GM12892 (cell line): ENCODE data around the gene CYLC2. TPM values are rescaled to one million over a fixed set of nuclear protein-coding genes. Genes with fewer than 3 reads are reported as not detected.

Experiments used
- DNase-seq: peaks from one replicate; pipeline ENCODE4 v3.0.0; 2011; ENCODE audit not compliant: insufficient read length
- FAIRE-seq: peaks from 2 replicates; lab custom pipeline; 2011; peaks lifted over from hg19 to GRCh38; lab: Jason Lieb, UNC
- POLR2A ChIP-seq: IDR thresholded peaks from 2 replicates; pipeline ENCODE4 v1.6.1; 2011; ENCODE audit warnings: low read depth, low read length, control low read depth
- POLR2AphosphoS5 ChIP-seq: IDR thresholded peaks from 2 replicates; pipeline ENCODE4 v1.6.1; 2011; ENCODE audit warnings: low read depth, low read length, control low read depth
- TAF1 ChIP-seq: IDR thresholded peaks from 2 replicates; pipeline ENCODE4 v1.6.1; 2011; ENCODE audit warnings: low read depth, mild to moderate bottlenecking, control low read depth, low read length, borderline replicate concordance
- polyA plus RNA-seq: library from polyadenylated mRNA; unstranded; fragments of >200 nt; gene quantifications from one replicate; pipeline ENCODE4 v1.2.1, GENCODE V29; 2012; ENCODE audit warnings: missing spikeins, inconsistent platforms; ENCODE audit not compliant: missing spikeins

The CYLC2 gene
- not detected for polyA plus RNA-seq

GRCh38 chr9:102995033-102995432 is at the start of gene CYLC2:
Gene CYLC2 (plus strand): TSS chr9:102995333. CDS start chr9:102995381, 48 bp downstream.
- DNase-seq (no peak), FAIRE-seq (no peak)
- TF ChIP-seq POLR2AphosphoS5 (no peak), POLR2A (no peak), TAF1 (no peak)

GRCh38 chr9:102950346-102950745 is 44.8 kb upstream of the CYLC2 start:
- DNase-seq (no peak), FAIRE-seq (no peak)
- TF ChIP-seq POLR2A (no peak), POLR2AphosphoS5 (no peak), TAF1 (no peak)

GRCh38 chr9:102966999-102967398 is 28.1 kb upstream of the CYLC2 start:
- TF ChIP-seq TAF1 (no peak), POLR2A (no peak), POLR2AphosphoS5 (no peak)
- DNase-seq, result no peak
- FAIRE-seq, result no peak

GRCh38 chr9:102967979-102968378 is 27.2 kb upstream of the CYLC2 start:
- no peak for TF ChIP-seq POLR2AphosphoS5
- TF ChIP-seq POLR2A, result no peak
- no peak for TF ChIP-seq TAF1
- DNase-seq (no peak), FAIRE-seq (no peak)

GRCh38 chr9:102972780-102973179 is 22.4 kb upstream of the CYLC2 start:
- TF ChIP-seq POLR2A (no peak), POLR2AphosphoS5 (no peak), TAF1 (no peak)
- FAIRE-seq (no peak), DNase-seq (no peak)

GRCh38 chr9:102974530-102974929 is 20.6 kb upstream of the CYLC2 start:
- TF ChIP-seq POLR2A (no peak), TAF1 (no peak), POLR2AphosphoS5 (no peak)
- FAIRE-seq, result no peak
- DNase-seq, result no peak

- DNase-seq, result no peak
- TF ChIP-seq POLR2AphosphoS5 (no peak), POLR2A (no peak), TAF1 (no peak)
- FAIRE-seq, result no peak
These were observed 19.9 kb upstream of the CYLC2 start for GRCh38 chr9:102975251-102975650.

GRCh38 chr9:102985162-102985895 is 9.8 kb upstream of the CYLC2 start:
- no peak for DNase-seq
- TF ChIP-seq TAF1 (no peak), POLR2A (no peak), POLR2AphosphoS5 (no peak)
- no peak for FAIRE-seq

- FAIRE-seq (no peak), DNase-seq (no peak)
- TF ChIP-seq POLR2AphosphoS5 (no peak), POLR2A (no peak)
These were observed 8.7 kb upstream of the CYLC2 start for GRCh38 chr9:102986425-102986824.

GRCh38 chr9:103003689-103004088 is 8.6 kb downstream of the CYLC2 start:
- DNase-seq, result no peak
- TF ChIP-seq TAF1, result no peak
- TF ChIP-seq POLR2AphosphoS5, result no peak
- TF ChIP-seq POLR2A, result no peak
- FAIRE-seq, result no peak

GRCh38 chr9:103014242-103014641 is 19.1 kb downstream of the CYLC2 start:
- DNase-seq (no peak), FAIRE-seq (no peak)
- TF ChIP-seq POLR2A (no peak), POLR2AphosphoS5 (no peak), TAF1 (no peak)

- TF ChIP-seq POLR2A, result no peak
- TF ChIP-seq POLR2AphosphoS5, result no peak
- no peak for TF ChIP-seq TAF1
- FAIRE-seq (no peak), DNase-seq (no peak)
These were observed 30.7 kb downstream of the CYLC2 start for GRCh38 chr9:103025796-103026195.
